ENCODE measurements around the gene TMEM9.

The TMEM9 gene

DNA sequence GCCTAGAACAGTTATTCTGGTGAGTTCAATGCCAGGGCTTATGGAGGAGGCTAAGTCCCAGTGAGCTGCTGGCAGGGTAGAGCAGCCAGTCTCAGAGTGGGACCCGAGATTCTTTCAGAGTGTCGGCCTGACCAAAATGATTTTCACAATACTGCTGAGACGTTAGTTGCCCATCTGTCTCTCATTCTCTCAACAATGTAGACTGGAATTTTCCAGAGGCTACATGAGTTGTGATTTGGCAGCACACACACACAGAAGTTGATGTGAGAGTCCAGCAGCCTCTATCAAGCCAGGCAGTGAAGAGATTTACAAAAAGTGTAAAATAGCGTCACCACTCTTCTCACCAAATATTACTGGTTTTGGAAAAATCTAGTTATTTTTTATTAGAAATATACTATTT lies 63.7 kb downstream of the TMEM9 start:
- Histone ChIP-seq H3K27ac (no peak overlapping the region), H3K4me3 (no peak overlapping the region)

DNA sequence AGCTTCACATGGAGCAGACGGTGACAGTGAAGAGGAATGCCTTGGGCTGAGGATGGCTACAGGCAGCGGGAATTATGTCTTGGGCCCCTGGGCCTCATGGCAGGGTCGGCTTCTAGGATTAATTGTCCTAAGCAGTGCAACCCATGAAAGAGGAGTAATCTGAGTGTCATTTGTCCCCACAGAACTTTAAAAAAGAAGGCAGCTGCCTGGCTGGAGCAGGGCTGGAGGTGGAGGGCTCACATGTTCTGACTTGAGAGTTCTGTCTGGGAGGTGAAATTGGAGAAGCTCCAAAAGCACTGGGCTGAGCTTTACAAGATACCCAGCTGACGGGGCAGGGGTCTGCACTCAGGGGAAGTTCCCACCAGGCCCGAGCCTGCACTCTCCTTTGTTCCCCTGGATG lies 64.7 kb downstream of the TMEM9 start:
- no peak overlapping the region for H3K27ac ChIP-seq

DNA sequence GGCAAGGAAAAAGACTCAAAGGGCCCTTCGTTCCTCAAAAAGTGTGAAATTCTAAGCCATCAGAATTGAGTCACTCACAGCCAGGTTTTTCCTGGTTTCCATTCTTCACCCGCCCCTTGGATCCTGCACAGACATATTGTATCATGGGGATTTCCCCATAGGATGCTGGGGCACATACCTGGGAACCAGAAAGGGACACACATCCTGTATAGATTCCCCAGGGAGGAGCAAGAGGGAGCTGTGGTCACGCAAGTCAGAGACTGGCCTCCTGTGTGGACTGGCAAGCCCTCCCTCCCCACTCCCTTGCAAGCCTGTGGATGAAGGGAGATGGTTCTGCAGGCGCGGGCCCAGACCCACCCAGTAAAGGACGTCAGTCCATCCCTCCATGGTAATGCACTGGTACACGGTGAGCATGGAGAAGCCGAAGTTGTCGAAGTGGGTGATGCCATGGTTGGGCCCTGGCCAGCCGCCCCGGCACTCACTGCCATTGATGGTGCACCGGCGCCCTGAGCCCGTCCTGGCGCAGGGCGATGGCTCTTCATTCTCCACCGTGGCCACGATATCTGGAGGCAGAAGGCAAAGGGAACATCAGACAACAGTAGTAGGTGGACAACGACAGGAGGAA lies 65.3 kb downstream of the TMEM9 start:
- H3K4me3 ChIP-seq: no peak overlapping the region
- no peak overlapping the region for H3K27ac ChIP-seq

More for the DNA sequence above, 64.7 kb downstream of the TMEM9 start:
- H3K4me3 ChIP-seq: no peak overlapping the region

DNA sequence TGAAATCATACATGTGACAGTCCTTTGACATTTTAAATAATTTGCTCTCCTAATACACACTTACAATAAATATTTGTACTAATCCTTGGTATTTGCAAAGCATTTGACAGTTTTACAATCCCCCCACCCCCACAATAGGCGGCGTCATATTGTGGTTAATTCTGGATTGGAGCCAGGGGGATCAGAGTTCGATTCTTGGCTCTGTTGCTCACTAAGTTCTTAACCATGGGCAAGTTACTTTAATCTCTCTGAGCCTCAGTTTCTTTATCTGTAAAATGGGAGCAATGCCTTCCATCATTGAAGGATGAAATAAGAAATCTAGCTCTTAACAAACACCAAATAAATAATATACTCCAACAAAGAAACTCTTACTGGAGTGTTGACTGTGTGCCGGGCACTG lies 65.9 kb downstream of the TMEM9 start:
- no peak overlapping the region for H3K27ac ChIP-seq

DNA sequence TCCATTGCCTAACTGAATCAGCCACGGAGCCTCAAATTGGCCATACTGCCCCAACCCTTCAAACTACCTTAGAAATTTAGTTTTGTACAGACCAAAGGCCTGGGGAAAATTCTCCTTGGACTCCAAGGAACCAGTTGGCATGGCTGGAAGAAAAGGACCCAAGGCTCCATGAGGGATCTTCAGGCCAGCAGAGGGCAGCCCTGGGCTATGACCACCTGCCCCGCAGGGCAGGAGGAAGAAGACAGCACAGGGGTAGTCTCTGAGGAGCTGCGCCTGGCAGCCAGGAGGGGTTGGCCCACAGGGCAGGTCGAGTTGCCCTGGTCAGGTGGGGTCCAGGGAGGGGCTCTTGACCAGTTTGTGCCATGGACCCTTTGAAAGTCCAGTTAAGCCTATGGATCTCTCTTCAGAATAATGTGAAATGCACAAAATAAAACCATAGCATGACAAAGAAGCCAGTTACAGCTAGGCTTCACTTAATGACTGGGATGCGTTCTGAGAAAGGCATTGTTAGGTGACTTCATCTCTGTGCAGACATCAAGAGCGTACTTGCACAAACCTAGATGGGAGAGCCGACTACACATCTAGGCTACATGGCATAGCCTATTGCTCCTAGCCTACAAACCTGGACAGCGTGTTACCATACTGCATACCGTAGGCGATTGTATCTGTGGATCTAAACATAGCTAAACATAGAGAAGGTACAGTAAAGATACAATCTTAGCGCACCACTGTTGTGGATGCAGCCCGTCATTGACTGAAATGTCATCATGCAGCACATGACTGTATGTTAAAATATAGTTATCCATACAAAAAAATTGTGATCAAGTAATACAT lies 68.2 kb downstream of the TMEM9 start:
- H3K27ac ChIP-seq: no peak overlapping the region
- no peak overlapping the region for H3K4me3 ChIP-seq

More for the DNA sequence above, 65.9 kb downstream of the TMEM9 start:
- no peak overlapping the region for H3K4me3 ChIP-seq
